ENCODE data around the gene RBM39.
"Not testable (repeated sequence)": the region's sequence is repeated elsewhere in the genome, so short reads cannot be mapped to it uniquely, and the experiment has no call there.

Gene RBM39

GRCh38 chr20:35750611-35751010 lies 8.6 kb upstream of the RBM39 start:
- no peak for DNase-seq

- not testable (repeated sequence) for DNase-seq
Measured at GRCh38 chr20:35744492-35744841, 2.4 kb upstream of the RBM39 start.

GRCh38 chr20:35743693-35744491 lies 1.8 kb upstream of the RBM39 start:
- no peak for DNase-seq

DNA sequence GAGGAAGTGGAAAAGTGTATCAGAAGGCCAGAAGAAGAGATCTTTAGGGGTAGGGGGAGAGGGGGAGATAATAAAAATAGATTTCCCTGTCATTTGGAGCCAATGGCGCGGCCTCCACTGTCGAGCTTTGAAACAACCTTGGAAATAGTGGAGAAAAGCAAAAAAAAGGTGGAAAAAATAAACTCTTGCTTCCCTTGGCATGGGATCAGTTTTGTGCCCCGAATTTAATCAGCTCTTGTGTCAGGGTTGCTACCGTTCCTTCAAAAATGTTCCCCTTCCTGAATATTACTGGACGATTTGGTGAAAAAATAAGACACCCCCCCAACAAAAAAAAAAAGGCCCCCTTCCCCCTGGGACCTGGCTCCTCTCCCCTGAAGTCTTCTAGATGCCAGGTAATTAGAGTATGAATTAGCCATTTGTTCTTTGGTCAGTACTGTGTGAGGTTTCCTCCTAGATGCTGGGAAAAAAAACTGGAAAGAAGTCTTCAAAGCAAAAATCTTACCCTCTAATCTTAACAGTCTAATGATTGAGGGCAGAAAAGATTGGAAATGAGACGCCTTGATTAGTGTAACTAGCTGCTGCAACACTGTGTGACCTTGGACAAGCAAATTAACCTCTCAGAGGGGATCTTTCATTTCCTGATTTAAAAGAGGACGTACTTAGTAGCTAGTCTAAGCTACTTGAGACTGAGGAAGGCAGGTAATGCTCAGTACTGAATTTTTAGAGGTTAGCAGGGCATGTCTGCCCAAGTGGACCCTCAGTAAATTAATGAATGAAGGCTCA lies 872 bp upstream of the RBM39 start:
- DNase-seq = no peak

GRCh38 chr20:35739294-35740163 lies 2.5 kb downstream of the RBM39 start:
- DNase-seq = no peak

- DNase-seq = no peak
Measured at GRCh38 chr20:35738410-35739179, 3.5 kb downstream of the RBM39 start.

GRCh38 chr20:35737865-35738333 lies 4.2 kb downstream of the RBM39 start:
- DNase-seq = no peak

GRCh38 chr20:35735826-35736470 lies 6.1 kb downstream of the RBM39 start:
- DNase-seq = no peak

DNA sequence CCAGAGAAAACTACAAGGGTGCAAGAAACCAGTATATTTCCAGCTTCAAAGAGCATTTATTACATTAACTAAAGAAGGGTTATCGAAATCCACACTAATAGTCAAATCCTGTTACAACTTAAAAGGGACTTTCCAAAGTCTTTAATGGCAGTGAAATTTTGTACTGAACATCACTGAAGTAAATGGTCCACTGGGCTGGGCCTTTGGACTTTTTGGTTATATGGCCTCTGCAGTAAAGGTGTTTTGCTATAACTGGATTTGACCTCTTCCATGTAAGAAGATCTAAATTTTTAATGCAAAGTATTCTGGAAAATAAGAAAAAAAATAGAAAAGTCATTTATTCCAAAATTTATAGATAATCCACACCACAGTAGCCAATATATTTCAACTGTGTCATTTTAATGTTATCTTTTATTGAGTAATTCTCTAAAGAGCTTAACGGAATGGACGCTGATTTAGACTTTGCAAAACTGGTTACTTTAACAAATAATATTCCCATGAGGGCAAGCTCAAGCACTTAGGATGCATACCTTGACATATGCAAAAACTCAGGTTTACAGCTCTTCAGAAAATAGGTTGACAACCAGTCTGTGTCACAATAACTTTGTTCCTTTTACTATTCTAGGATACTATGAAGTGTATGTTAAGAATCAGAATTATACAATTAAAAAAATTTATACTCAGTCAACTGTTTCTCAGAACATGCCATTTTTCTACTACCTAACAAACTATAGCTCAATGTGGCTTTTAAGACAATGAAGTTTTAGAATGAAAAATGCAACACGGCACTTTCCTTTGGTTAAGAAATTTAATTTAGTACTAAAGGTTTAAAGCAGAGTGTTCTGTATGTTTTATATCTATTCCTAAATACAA lies 7.0 kb downstream of the RBM39 start:
- DNase-seq = no peak

DNA sequence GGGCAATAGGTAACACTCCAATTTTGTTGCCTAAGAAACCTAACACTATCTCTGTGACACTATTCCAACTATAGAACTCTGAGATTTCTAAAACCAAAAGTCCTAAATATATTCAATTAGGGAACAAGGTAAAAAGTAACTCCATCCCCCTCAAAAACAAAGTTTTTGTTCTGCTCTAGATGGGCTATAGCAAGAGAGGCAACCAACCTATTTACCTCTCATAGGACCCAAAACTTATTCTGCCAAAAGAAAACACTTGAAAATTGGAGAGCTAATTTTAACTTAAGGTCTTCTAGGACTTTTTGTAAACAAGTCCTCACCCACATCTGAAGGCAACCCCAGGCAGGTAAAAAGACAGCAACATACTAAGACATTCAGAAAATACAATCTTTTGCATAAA lies 7.7 kb downstream of the RBM39 start:
- DNase-seq = no peak

GRCh38 chr20:35732644-35732982 lies 9.4 kb downstream of the RBM39 start:
- DNase-seq = no peak

DNA sequence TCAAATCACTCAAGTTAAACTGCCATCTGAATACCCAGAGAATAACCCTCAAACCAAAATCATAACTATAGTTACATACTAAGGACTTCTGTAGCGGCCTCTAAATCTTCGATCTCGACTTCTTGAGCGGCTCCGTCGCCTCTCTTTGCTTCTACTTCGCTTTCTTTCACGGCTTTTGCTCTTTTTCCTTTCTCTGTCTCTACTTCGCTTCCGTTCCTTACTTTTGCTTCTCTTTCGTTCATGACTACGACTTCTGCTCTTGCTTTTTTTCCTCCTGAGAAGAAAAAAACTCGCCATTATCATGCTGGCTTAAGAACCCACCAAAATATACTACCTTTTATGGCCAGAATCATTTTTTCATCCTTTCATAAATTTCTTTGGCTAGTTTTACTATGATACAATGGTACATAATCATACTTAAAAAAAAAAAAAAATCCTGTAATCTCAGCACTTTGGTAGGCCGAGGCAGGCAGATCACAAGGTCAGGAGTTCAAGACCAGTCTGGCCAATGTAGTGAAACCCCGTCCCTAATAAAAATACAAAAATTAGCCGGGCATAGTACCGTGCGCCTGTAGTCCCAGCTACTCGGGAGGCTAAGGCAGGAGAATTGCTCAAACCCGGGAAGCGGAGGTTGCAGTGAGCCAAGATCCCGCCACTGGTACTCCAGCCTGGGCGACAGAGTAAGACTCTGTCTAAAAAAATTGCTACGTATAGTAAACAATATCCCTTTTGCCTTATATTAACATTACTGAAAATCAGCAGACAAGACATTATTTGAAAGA lies 10.0 kb downstream of the RBM39 start:
- DNase-seq = no peak

DNA sequence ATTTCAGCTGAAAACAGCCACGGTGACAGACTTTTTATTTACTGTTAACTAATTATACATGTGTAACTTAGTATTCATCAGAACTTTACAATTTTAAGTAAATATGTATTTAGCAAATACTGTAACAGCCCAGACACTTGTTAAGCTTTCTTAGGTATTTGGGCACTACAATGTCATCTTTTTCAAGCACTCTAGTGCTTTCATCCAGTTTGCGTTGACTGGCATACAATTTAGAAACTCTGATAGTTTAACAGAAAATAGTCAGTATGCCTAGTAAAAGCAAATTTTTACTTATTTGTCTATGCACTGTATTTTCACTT lies 10.6 kb downstream of the RBM39 start:
- DNase-seq = no peak

DNA sequence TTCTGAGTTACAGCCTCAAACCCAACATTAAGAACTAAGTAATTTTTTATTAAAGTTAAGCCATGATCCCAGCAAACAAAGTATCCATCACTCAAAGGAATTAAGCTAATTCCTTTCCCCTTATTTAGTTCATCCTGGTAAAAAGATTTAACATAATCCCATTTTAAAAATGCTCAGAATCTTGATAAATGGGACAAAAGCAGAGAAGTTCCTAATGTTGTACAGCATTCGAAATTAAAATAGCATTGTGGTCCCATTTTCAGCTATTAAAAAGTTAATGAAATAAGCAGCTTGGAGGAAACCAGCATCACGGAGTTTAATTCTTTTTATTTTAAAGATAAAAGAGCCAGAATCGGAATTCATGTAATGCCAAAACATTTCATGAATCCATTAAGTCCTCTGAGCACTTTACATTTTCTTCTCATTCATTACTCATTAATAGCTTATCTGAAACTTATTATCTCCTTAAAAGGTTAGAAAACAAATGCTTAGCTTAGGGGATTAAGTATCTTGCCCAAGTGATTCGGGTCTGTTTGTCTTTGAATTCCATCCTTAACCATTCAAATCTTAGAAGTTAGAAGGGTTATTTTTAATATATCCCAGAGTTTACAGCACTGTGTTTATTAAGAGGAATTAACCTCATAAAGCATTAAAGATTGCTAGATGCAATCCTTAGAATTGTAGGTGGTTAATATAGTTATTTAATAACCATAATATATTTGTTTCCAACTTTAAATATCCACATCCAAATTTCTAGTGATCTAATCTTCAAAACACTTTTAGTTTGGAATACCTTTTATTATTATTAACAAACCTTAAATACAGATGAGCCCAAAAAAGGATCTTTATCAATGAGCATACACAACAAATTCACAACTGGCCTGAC lies 11.2 kb downstream of the RBM39 start:
- no peak for DNase-seq

- DNase-seq = no peak
Measured at GRCh38 chr20:35729836-35730582, 12.1 kb downstream of the RBM39 start.

GRCh38 chr20:35729283-35729807 lies 12.7 kb downstream of the RBM39 start:
- DNase-seq = no peak

- DNase-seq = no peak
Measured at GRCh38 chr20:35726842-35727711, 15.0 kb downstream of the RBM39 start.

Measured in stimulated activated CD4-positive, alpha-beta T cell treated with anti-CD3 and anti-CD28 coated beads, Interleukin-4, amount 100 ng/mL, for 4 hours (primary cell).